NB4 (cell line): ENCODE data around the gene NBEA.

Experiments used
- CTCF ChIP-seq: IDR thresholded peaks from one replicate; pipeline ENCODE4 v1.5.1; 2012; ENCODE audit warnings: low read depth, low read length
- MAX ChIP-seq: IDR thresholded peaks from 2 replicates; pipeline ENCODE4 v1.6.1; 2011; ENCODE audit warnings: low read depth, low read length
- MYC ChIP-seq: IDR thresholded peaks from 2 replicates; pipeline ENCODE4 v1.6.1; 2011; ENCODE audit warnings: low read depth, low read length

- TF ChIP-seq CTCF (no peak), MAX (no peak), MYC (no peak)
These were observed 407.0 kb downstream of the NBEA start for GRCh38 chr13:35349052-35349451.
